ENCODE data around the gene FA2H.

FA2H gene

GRCh38 chr16:74788108-74788507 lies 13.5 kb upstream of the FA2H start:
- no peaks in the 10 kb centered on the region for H3K4me1 ChIP-seq (ENCODE audit: low read length)
- no peak overlapping the region for H3K4me2 ChIP-seq (ENCODE audit: low read length)
- no peaks in the 10 kb centered on the region for H3K36me3 ChIP-seq (replicated peaks; ENCODE audit: low read depth, low read length)
- peaks cover 3% of the 10 kb centered on the region; the same call in 1 of the 2 replicates for H3K27me3 ChIP-seq (ENCODE audit: low read depth, low read length)
- no peak overlapping the region for H2AFZ ChIP-seq (ENCODE audit: low read depth, low read length)
- no peaks in the 10 kb centered on the region for H4K20me1 ChIP-seq (ENCODE audit: insufficient read depth, low read length)
- H3K79me2 ChIP-seq (ENCODE audit: low read length) = no peaks in the 10 kb centered on the region
- no peaks in the 10 kb centered on the region for H3K9me3 ChIP-seq (ENCODE audit: insufficient read depth, low read length)
- H3K4me3 ChIP-seq (ENCODE audit: low read length) = no peak overlapping the region
- no peak for TF ChIP-seq EZH2phosphoT487 (IDR thresholded peaks at IDR 0.05; ENCODE audit: low read depth)
- TF ChIP-seq CTCF (IDR thresholded peaks at IDR 0.05; ENCODE audit: low read depth, low read length) = no peak
- no peak overlapping the region for H3K27ac ChIP-seq (ENCODE audit: low read length)
- H3K9ac ChIP-seq (ENCODE audit: low read length) = no peak overlapping the region

GRCh38 chr16:74785031-74785430 lies 10.4 kb upstream of the FA2H start:
- no peaks in the 10 kb centered on the region for H3K79me2 ChIP-seq (ENCODE audit: low read length)
- no peaks in the 10 kb centered on the region for H3K9me3 ChIP-seq (ENCODE audit: insufficient read depth, low read length)
- TF ChIP-seq CTCF (IDR thresholded peaks at IDR 0.05; ENCODE audit: low read depth, low read length) (no peak), EZH2phosphoT487 (IDR thresholded peaks at IDR 0.05; ENCODE audit: low read depth) (no peak)
- no peak overlapping the region for H3K4me2 ChIP-seq (ENCODE audit: low read length)
- H3K27me3 ChIP-seq (ENCODE audit: low read depth, low read length) = peaks cover 3% of the 10 kb centered on the region
- no peak overlapping the region for H2AFZ ChIP-seq (ENCODE audit: low read depth, low read length)
- no peaks in the 10 kb centered on the region for H4K20me1 ChIP-seq (ENCODE audit: insufficient read depth, low read length)
- H3K27ac ChIP-seq (ENCODE audit: low read length) = no peak overlapping the region
- H3K36me3 ChIP-seq (replicated peaks; ENCODE audit: low read depth, low read length) = no peaks in the 10 kb centered on the region
- no peaks in the 10 kb centered on the region for H3K4me1 ChIP-seq (ENCODE audit: low read length)
- H3K4me3 ChIP-seq (ENCODE audit: low read length) = no peak overlapping the region
- no peak overlapping the region for H3K9ac ChIP-seq (ENCODE audit: low read length)

GRCh38 chr16:74778646-74779045 lies 4.0 kb upstream of the FA2H start:
- no peak overlapping the region for H3K9ac ChIP-seq (ENCODE audit: low read length)
- no peaks in the 10 kb centered on the region for H3K36me3 ChIP-seq (replicated peaks; ENCODE audit: low read depth, low read length)
- no peaks in the 10 kb centered on the region for H3K9me3 ChIP-seq (ENCODE audit: insufficient read depth, low read length)
- no peak overlapping the region for H3K27ac ChIP-seq (ENCODE audit: low read length)
- H3K4me1 ChIP-seq (ENCODE audit: low read length) = peaks cover 6% of the 10 kb centered on the region; the same call in 1 of the 2 replicates
- no peak overlapping the region for H3K4me2 ChIP-seq (ENCODE audit: low read length)
- TF ChIP-seq CTCF (IDR thresholded peaks at IDR 0.05; ENCODE audit: low read depth, low read length) (no peak), EZH2phosphoT487 (IDR thresholded peaks at IDR 0.05; ENCODE audit: low read depth) (no peak)
- no peak overlapping the region for H2AFZ ChIP-seq (ENCODE audit: low read depth, low read length)
- H3K27me3 ChIP-seq (ENCODE audit: low read depth, low read length) = peaks cover 22% of the 10 kb centered on the region
- H4K20me1 ChIP-seq (ENCODE audit: insufficient read depth, low read length) = no peaks in the 10 kb centered on the region; the same call in 1 of the 2 replicates
- H3K4me3 ChIP-seq (ENCODE audit: low read length) = no peak overlapping the region
- H3K79me2 ChIP-seq (ENCODE audit: low read length) = no peaks in the 10 kb centered on the region

- Histone ChIP-seq H3K4me1 (ENCODE audit: low read length) (peaks cover 10% of the 10 kb centered on the region), H3K4me3 (ENCODE audit: low read length) (no peak overlapping the region), H3K79me2 (ENCODE audit: low read length) (no peaks in the 10 kb centered on the region), H3K9ac (ENCODE audit: low read length) (no peak overlapping the region), H2AFZ (ENCODE audit: low read depth, low read length) (no peak overlapping the region), H3K36me3 (replicated peaks; ENCODE audit: low read depth, low read length) (no peaks in the 10 kb centered on the region), H3K27me3 (ENCODE audit: low read depth, low read length) (peaks cover 40% of the 10 kb centered on the region), H4K20me1 (ENCODE audit: insufficient read depth, low read length) (no peaks in the 10 kb centered on the region; the same call in 1 of the 2 replicates), H3K9me3 (ENCODE audit: insufficient read depth, low read length) (no peaks in the 10 kb centered on the region), H3K4me2 (ENCODE audit: low read length) (no peak overlapping the region), H3K27ac (ENCODE audit: low read length) (no peak overlapping the region)
- TF ChIP-seq EZH2phosphoT487 (IDR thresholded peaks at IDR 0.05; ENCODE audit: low read depth) = no peak
- no peak for TF ChIP-seq CTCF (IDR thresholded peaks at IDR 0.05; ENCODE audit: low read depth, low read length)
These were observed 2.3 kb upstream of the FA2H start for GRCh38 chr16:74776926-74777325.
